IMR-90 (cell line): ENCODE measurements around the gene OLIG3. TPM values are rescaled to one million over a fixed set of nuclear protein-coding genes. Genes with fewer than 3 reads are reported as not detected.

Experiments used
- ATAC-seq: fragments of 200-7000 bp; cut with Tn5 transposase; 2 replicates; pipeline ENCODE4 v1.9.1; 2020; ENCODE audit warnings: low read depth, mild to moderate bottlenecking, moderate library complexity
- BruUV-seq: library from RNA; stranded (reverse); fragments of 400-500 nt; replicated peaks from 2 replicates; lab custom pipeline; 2021; lab: Mats Ljungman, UMichigan
- CTCF ChIA-PET: fragments of 300-600 bp; formaldehyde crosslinking; extraction: SDS; loops from one replicate; lab custom pipeline; 2021; ENCODE audit warnings: antibody characterized with exemption; lab: Yijun Ruan, JAX
- POLR2A ChIA-PET: fragments of 300-600 bp; sonication (Branson Sonifier 250); formaldehyde crosslinking; loops from one replicate; lab custom pipeline; 2022; ENCODE audit warnings: antibody characterized with exemption; ENCODE audit not compliant: unreplicated experiment; lab: Charles Lee
- DNase-seq: peaks from one replicate; pipeline ENCODE4 v3.0.0; 2013
- H2AFZ ChIP-seq: replicated peaks from 2 replicates; pipeline ENCODE3; 2013; ENCODE audit warnings: low read length, mild to moderate bottlenecking; ENCODE audit not compliant: poor library complexity
- H2AK5ac ChIP-seq: 2 replicates; pipeline ENCODE4 v1.6.1; 2013; ENCODE audit warnings: low read depth, low read length, inconsistent platforms
- H2AK9ac ChIP-seq: replicated peaks from 2 replicates; pipeline ENCODE3; 2013; ENCODE audit warnings: mild to moderate bottlenecking, low read depth, low read length, moderate library complexity; ENCODE audit not compliant: poor library complexity
- H2BK120ac ChIP-seq: 2 replicates; pipeline ENCODE4 v1.6.1; 2013; ENCODE audit warnings: low read depth, low read length, inconsistent platforms
- H2BK15ac ChIP-seq: 3 replicates; pipeline ENCODE4 v1.6.1; 2013; ENCODE audit warnings: low read depth, low read length, inconsistent platforms
- H2BK20ac ChIP-seq: 2 replicates; pipeline ENCODE4 v1.6.1; 2013; ENCODE audit warnings: low read depth, mild to moderate bottlenecking, inconsistent platforms, low read length, moderate library complexity
- H2BK5ac ChIP-seq: 2 replicates; pipeline ENCODE4 v1.6.1; 2013; ENCODE audit warnings: mild to moderate bottlenecking, low read depth, low read length, inconsistent platforms; ENCODE audit not compliant: poor library complexity, severe bottlenecking
- H3K14ac ChIP-seq: replicated peaks from 2 replicates; pipeline ENCODE4 v1.6.1; 2013; ENCODE audit warnings: low read depth, low read length, inconsistent platforms
- H3K18ac ChIP-seq: 2 replicates; pipeline ENCODE4 v1.6.1; 2013; ENCODE audit warnings: low read depth, low read length, control low read depth
- H3K23ac ChIP-seq: 2 replicates; pipeline ENCODE4 v1.6.1; 2013; ENCODE audit warnings: low read depth, low read length, inconsistent platforms
- H3K27ac ChIP-seq: 2 replicates; pipeline ENCODE4 v1.5.1; 2013; ENCODE audit warnings: mild to moderate bottlenecking, control low read depth, low read length; ENCODE audit not compliant: insufficient read depth
- H3K27me3 ChIP-seq: 2 replicates; pipeline ENCODE4 v1.6.1; 2013; ENCODE audit warnings: low read length; ENCODE audit not compliant: control insufficient read depth, insufficient read depth
- H3K36me3 ChIP-seq: 2 replicates; pipeline ENCODE4 v1.6.1; 2013; ENCODE audit warnings: low read length, mixed read lengths; ENCODE audit not compliant: control insufficient read depth, insufficient read depth
- H3K4ac ChIP-seq: 2 replicates; pipeline ENCODE4 v1.6.1; 2013; ENCODE audit warnings: low read depth, low read length, inconsistent platforms
- H3K4me1 ChIP-seq: 2 replicates; pipeline ENCODE4 v1.6.1; 2013; ENCODE audit warnings: low read length, mixed read lengths; ENCODE audit not compliant: control insufficient read depth, insufficient read depth
- H3K4me2 ChIP-seq: 2 replicates; pipeline ENCODE4 v1.6.1; 2013; ENCODE audit warnings: low read depth, mild to moderate bottlenecking, control low read depth, low read length, moderate library complexity
- H3K4me3 ChIP-seq: 2 replicates; pipeline ENCODE4 v1.5.1; 2013; ENCODE audit warnings: low read depth, mild to moderate bottlenecking, control low read depth, low read length, moderate library complexity; ENCODE audit not compliant: insufficient read depth
- H3K56ac ChIP-seq: 2 replicates; pipeline ENCODE4 v1.6.1; 2013; ENCODE audit warnings: low read length, inconsistent platforms; ENCODE audit not compliant: insufficient read depth; ENCODE audit errors: extremely low read depth
- H3K79me1 ChIP-seq, 2 experiments: 2 replicates each; pipeline ENCODE4 v1.6.1; 2013; ENCODE audit warnings: low read length in 2 of 2, inconsistent platforms in 1 of 2, low read depth in 1 of 2
- H3K9ac ChIP-seq: 2 replicates; pipeline ENCODE4 v1.6.1; 2013; ENCODE audit warnings: low read depth, low read length, control low read depth
- H3K9me1 ChIP-seq: 2 replicates; pipeline ENCODE4 v1.6.1; 2013; ENCODE audit warnings: low read length, inconsistent platforms; ENCODE audit not compliant: insufficient read depth
- H3K9me3 ChIP-seq: 2 replicates; pipeline ENCODE4 v1.6.1; 2013; ENCODE audit warnings: low read length; ENCODE audit not compliant: control insufficient read depth, insufficient read depth
- H4K20me1 ChIP-seq: 2 replicates; pipeline ENCODE4 v1.6.1; 2013; ENCODE audit warnings: low read length, inconsistent platforms; ENCODE audit not compliant: insufficient read depth
- H4K5ac ChIP-seq: 2 replicates; pipeline ENCODE4 v1.6.1; 2013; ENCODE audit warnings: mild to moderate bottlenecking, low read depth, low read length, control low read depth
- H4K8ac ChIP-seq, 2 experiments: 2 replicates each; pipeline ENCODE4 v1.6.1; 2013; ENCODE audit warnings: low read depth in 2 of 2, low read length in 2 of 2, control low read depth in 1 of 2, inconsistent platforms in 1 of 2
- H4K91ac ChIP-seq: 2 replicates; pipeline ENCODE4 v1.6.1; 2013; ENCODE audit warnings: low read depth, low read length, inconsistent platforms; ENCODE audit not compliant: insufficient read depth
- BHLHE40 ChIP-seq: fragments of 150-350 bp; IDR thresholded peaks from 2 replicates; pipeline ENCODE4 v1.6.1; 2016; ENCODE audit warnings: mild to moderate bottlenecking, low read depth, low read length
- MAZ ChIP-seq: IDR thresholded peaks from 2 replicates; pipeline ENCODE4 v1.6.1; 2012; ENCODE audit warnings: low read depth, mild to moderate bottlenecking, low read length, improper control_type of control experiment, moderate library complexity, borderline replicate concordance
- POLR2A ChIP-seq: IDR thresholded peaks from 2 replicates; pipeline ENCODE4 v1.6.1; 2012; ENCODE audit warnings: mild to moderate bottlenecking, low read depth, low read length
- RFX5 ChIP-seq: IDR thresholded peaks from 2 replicates; pipeline ENCODE4 v1.8.0; 2012; ENCODE audit warnings: low read depth, mild to moderate bottlenecking, low read length, moderate library complexity
- WGBS, 2 experiments: methylation state at CpG; one replicate each; pipeline versions ENCODE4 v1.1.5 to v1.1.7; 2013; ENCODE audit warnings: missing lambda C conversion rate in 2 of 2; ENCODE audit not compliant: insufficient read length in 1 of 2; ENCODE audit errors: extremely low coverage in 2 of 2; 5-methylcytosine and 5-hydroxymethylcytosine counted together
- dilution Hi-C: fragments of 300-500 bp; cut with HindIII; formaldehyde crosslinking; loops from one replicate; pipeline ENCODE4 v1.14.3; 2018; ENCODE audit warnings: low sequenced_read_pairs; ENCODE audit not compliant: unreplicated experiment
- in situ Hi-C: fragments of 300-500 bp; cut with MboI; formaldehyde crosslinking; loops from 3 replicates; pipeline ENCODE4 v1.14.3; 2019; ENCODE audit warnings: low sequenced_read_pairs, inconsistent platforms, mixed read lengths
- intact Hi-C: fragments of 100-400 bp; cut with micrococcal nuclease; formaldehyde crosslinking; loops from 2 replicates; pipeline ENCODE4 v1.10.0; 2022
- polyA plus RNA-seq, 3 experiments: library from polyadenylated mRNA; depleted of rRNA; stranded (reverse); fragments of >200 nt; gene quantifications; 2 replicates each; pipeline ENCODE4 v1.2.3, GENCODE V29; 2012; ENCODE audit warnings: low replicate concordance in 1 of 3
- total RNA-seq: library from RNA; depleted of rRNA; stranded (reverse); fragments of >200 nt; gene quantifications from 2 replicates; pipeline ENCODE4 v1.2.3, GENCODE V29; 2012

The OLIG3 gene
- total and polyA plus RNA-seq, 2 of the 4 experiments (the other 2 are of a cell fraction), result not detected

DNA sequence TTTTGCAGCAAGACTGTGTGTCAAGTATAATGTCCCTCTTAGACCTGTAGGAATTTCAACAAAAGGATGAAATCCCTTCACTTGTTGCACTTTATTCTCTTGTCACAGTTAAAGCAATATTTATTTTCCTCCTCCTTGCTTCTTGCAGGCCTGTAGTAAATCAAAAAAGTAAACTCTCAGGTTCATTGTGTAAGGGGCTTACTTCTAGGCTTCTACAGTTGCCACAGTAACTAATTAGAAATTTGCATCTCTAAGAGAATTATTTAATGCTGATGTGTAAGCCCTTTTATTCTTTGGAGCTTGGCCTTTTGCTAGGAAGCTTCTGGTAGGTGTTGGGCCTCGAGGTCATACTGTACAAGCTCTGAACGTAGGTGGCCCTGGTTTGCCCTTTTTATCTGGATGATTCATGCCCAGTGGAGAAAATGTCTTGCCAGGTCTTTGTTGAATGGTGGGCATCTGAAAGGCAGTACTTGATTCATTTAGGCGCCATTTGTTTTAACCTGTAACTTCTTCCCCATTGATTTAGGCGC, 47.4 kb upstream of the OLIG3 start:
- DNase-seq, result no peak

More for the DNA sequence above, 47.4 kb upstream of the OLIG3 start:
- Histone ChIP-seq H3K36me3 (no peaks in the 10 kb centered on the region), H3K4me1 (no peaks in the 10 kb centered on the region), H3K27ac (no peak overlapping the region), H2AK9ac (no peak overlapping the region), H3K4ac (no peak overlapping the region), H4K8ac (no peak overlapping the region), H3K27me3 (no peaks in the 10 kb centered on the region), H2BK20ac (no peak overlapping the region), H2AK5ac (no peak overlapping the region), H3K9me1 (no peaks in the 10 kb centered on the region), H2BK15ac (no peak overlapping the region), H3K56ac (no peak overlapping the region), H4K5ac (no peak overlapping the region), H4K20me1 (no peaks in the 10 kb centered on the region), H3K23ac (no peak overlapping the region), H2BK5ac (no peak overlapping the region), H4K91ac (no peak overlapping the region), H3K18ac (no peak overlapping the region), H3K14ac (no peak overlapping the region), H3K79me1 (no peaks in the 10 kb centered on the region), H2BK120ac (no peak overlapping the region), H3K9ac (no peak overlapping the region), H3K4me3 (no peak overlapping the region), H3K4me2 (no peak overlapping the region), H3K9me3 (no peaks in the 10 kb centered on the region), H2AFZ (no peak overlapping the region)
- dilution Hi-C loops (no loop called here), intact Hi-C loops (no loop called here), in situ Hi-C loops (no loop called here)
- CTCF ChIA-PET, result no interaction called here
- POLR2A ChIA-PET, result no interaction called here
- ATAC-seq, result no peak
- TF ChIP-seq POLR2A, result no peak
- no peak for TF ChIP-seq BHLHE40
- no peak for TF ChIP-seq MAZ
- no peak for TF ChIP-seq RFX5
- no TSS peak for BruUV-seq
- no CpG with 5 or more reads among the region's 4 CpGs for WGBS, 2 experiments
